Esophagus squamous epithelium (tissue), 5 donors: Measurements from ENCODE around the gene TAP1. TPM values are rescaled to one million over a fixed set of nuclear protein-coding genes. Genes with fewer than 3 reads are reported as not detected.

Experiments used
- DNase-seq: peaks from one replicate; lab custom pipeline; 2025; lab: John Stamatoyannopoulos, UW
- H3K27ac ChIP-seq, 4 donors: fragments of 200-600 bp; sonication (generic); one replicate each; pipeline ENCODE4 v1.5.1; 2016 to 2019; ENCODE audit warnings: mild to moderate bottlenecking in 1 of 4
- H3K27me3 ChIP-seq, 4 donors: fragments of 200-600 bp; sonication (generic); 1 replicate in 3 of 4; 2 replicates in 1 of 4; pipeline versions ENCODE4 v1.5.1 to v1.6.0; 2017 to 2021; ENCODE audit warnings: antibody characterized with exemption in 1 of 4
- H3K36me3 ChIP-seq, 3 donors: fragments of 200-600 bp; sonication (generic); one replicate each; pipeline ENCODE4 v1.5.1; 2016 to 2019
- H3K4me1 ChIP-seq, 3 donors: fragments of 200-600 bp; sonication (generic); one replicate each; pipeline ENCODE4 v1.5.1; 2017 to 2019
- H3K4me3 ChIP-seq, 4 donors: fragments of 200-600 bp; sonication (generic); 1 replicate in 3 of 4; 2 replicates in 1 of 4; pipeline ENCODE4 v1.5.1; 2016 to 2019; ENCODE audit warnings: mild to moderate bottlenecking in 2 of 4, moderate library complexity in 1 of 4
- H3K9me3 ChIP-seq, 3 donors: fragments of 200-600 bp; sonication (generic); one replicate each; pipeline ENCODE4 v1.5.1; 2016 to 2019
- POLR2A ChIP-seq, 4 donors: fragments of 450-650 bp; IDR thresholded peaks; one replicate each; pipeline ENCODE4 v1.6.1; 2017; ENCODE audit warnings: antibody characterized with exemption in 4 of 4, mild to moderate bottlenecking in 4 of 4, moderate library complexity in 3 of 4
- WGBS, 2 donors: methylation state at CpG; one replicate each; pipeline ENCODE4 v1.1.5; 2018; 5-methylcytosine and 5-hydroxymethylcytosine counted together
- intact Hi-C: fragments of 100-400 bp; cut with DNase I; formaldehyde crosslinking; loops from one replicate; pipeline ENCODE4 v1.15.0; 2022
- small RNA-seq, 4 donors: library from RNA; depleted of rRNA; stranded (forward); fragments of <200 nt; gene quantifications; one replicate each; pipeline ENCODE3, GENCODE V24; 2016
- total RNA-seq, 4 donors: library from RNA; depleted of rRNA; stranded (reverse); fragments of >200 nt; gene quantifications; one replicate each; pipeline ENCODE4 v1.1.0, GENCODE V29; 2016
- TF ChIP-seq, protein P1 (sequence below), 6 experiments: fragments of 450-650 bp in 4 of 6; fragments of 200-600 bp in 2 of 6; sonication (generic) in 2 of 6; IDR thresholded peaks; one replicate each; pipeline ENCODE4 v1.5.1; 2016 to 2019; ENCODE audit warnings: antibody characterized with exemption in 6 of 6, mild to moderate bottlenecking in 4 of 6, moderate library complexity in 4 of 6
- donor health status: DM: yes; HTN: yes; CAD: no.

The TAP1 gene
- total RNA-seq, 4 donors from 2014 or later, result 31.7 to 95.5 (median 40.3) TPM

DNA sequence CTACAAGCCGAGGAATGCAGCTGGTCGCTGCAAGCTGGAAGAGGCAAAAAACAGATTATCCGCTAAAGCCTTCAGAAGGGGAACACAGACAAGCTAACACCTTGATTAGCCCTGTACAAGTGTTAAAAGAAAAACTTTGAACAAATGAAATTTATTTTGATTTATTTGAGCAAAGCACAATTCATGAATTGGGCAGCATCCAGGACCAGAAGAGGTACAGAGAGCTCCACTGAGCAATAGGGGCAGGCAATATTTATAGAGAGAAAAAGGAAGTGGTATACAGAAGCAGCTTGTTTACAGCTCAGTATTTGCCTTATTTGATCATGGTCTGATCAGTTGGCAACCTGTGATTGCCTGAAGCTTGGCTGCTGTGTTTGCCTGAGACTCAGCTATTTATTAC is 54.3 kb downstream of the TAP1 start:
- TF ChIP-seq, protein P1, sequence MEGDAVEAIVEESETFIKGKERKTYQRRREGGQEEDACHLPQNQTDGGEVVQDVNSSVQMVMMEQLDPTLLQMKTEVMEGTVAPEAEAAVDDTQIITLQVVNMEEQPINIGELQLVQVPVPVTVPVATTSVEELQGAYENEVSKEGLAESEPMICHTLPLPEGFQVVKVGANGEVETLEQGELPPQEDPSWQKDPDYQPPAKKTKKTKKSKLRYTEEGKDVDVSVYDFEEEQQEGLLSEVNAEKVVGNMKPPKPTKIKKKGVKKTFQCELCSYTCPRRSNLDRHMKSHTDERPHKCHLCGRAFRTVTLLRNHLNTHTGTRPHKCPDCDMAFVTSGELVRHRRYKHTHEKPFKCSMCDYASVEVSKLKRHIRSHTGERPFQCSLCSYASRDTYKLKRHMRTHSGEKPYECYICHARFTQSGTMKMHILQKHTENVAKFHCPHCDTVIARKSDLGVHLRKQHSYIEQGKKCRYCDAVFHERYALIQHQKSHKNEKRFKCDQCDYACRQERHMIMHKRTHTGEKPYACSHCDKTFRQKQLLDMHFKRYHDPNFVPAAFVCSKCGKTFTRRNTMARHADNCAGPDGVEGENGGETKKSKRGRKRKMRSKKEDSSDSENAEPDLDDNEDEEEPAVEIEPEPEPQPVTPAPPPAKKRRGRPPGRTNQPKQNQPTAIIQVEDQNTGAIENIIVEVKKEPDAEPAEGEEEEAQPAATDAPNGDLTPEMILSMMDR (IDR thresholded peaks at IDR 0.05), result no peak
- WGBS, 2 donors, result 82 to 100% methylated on average over 3 of the region's 3 CpGs
- intact Hi-C loops, result loop anchor here (5.0 kb wide), 1 partner anchor 387 kb away; no protein-coding TSS in a partner anchor
- H3K4me1 ChIP-seq, result peaks cover 3 to 12% (median 7%) of the 10 kb centered on the region in 3 donors
- no peaks in the 10 kb centered on the region for H3K9me3 ChIP-seq
- no peaks in the 10 kb centered on the region for H3K36me3 ChIP-seq
- H3K4me3 ChIP-seq, result no peak overlapping the region
- peaks cover 0 to 91% (median 2%) of the 10 kb centered on the region in 4 donors for H3K27me3 ChIP-seq
- H3K27ac ChIP-seq, result no peak overlapping the region
- no peak for DNase-seq

DNA sequence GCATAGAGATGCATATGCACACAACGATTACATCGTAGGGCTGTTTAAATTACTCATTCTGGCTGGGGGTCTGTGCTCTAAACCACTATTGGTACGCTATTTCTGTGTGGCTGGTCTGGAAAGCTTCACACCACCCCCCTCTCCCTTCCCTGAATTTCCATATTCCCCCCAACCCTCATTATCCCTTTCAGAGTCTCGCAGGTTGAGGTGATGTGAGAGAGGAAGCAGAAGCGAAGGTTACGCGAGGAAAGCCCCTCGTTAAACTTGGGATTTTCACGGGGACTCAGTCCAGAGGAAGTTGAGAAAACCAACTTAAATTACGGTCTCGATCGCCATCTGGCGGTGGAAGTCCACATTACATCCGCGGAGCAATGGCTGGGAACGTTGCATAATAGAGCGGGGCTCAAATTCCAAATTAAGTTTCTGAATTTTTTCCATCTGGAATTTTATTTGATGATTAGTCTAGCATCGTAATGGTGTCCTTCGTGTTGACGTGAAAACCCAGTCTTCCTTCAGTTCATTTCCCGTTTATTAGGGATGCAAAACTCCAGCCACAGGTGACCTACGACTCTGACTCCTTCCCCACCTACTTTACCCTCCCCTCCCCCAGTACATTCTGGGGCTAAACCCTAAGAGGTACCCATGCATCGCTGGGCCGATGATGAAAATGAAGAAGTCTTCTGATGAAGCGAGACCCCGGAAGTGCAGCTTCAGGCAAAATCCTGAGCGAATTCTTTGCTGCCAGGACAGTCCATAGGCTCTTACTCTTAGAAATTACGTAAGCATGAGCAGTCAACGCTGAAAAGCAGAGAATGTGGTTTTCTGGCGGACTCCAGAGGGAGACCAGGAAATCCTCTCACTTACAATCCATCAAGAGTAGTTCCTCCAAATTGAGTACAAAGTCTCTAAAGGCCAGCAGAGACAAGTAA is 56.4 kb downstream of the TAP1 start:
- intact Hi-C loops, result loop anchor here (5.0 kb wide), 1 partner anchor 385 kb away; no protein-coding TSS in a partner anchor
- H3K27ac ChIP-seq, result peak overlapping the region in 1 of 4 donors; percentile 2
- TF ChIP-seq, protein P1 (IDR thresholded peaks at IDR 0.05), result peak; percentile 91 to 97 (median 94)
- TF ChIP-seq POLR2A (IDR thresholded peaks at IDR 0.05), result no peak
- no peaks in the 10 kb centered on the region for H3K9me3 ChIP-seq
- H3K27me3 ChIP-seq, result peaks cover 0 to 92% (median 4%) of the 10 kb centered on the region in 4 donors
- peaks cover 3 to 12% (median 7%) of the 10 kb centered on the region in 3 donors for H3K4me1 ChIP-seq
- H3K4me3 ChIP-seq, result peak overlapping the region in 3 of 4 donors; percentile 11 to 49 (median 15)
- H3K36me3 ChIP-seq, result no peaks in the 10 kb centered on the region
- DNase-seq, result no peak
- 5 to 7% methylated on average over 30 of the region's 30 CpGs for WGBS, 2 donors

Small RNA genes lying within 50 kb of the gene (small RNA-seq; reads per million reads assigned to genes)
- gene HLA-Z, result 0 reads per million in 4 donors

Other genes with a start within 250 kb of the TAP1 start
- 1 to 10 TPM in 3 of 4 donors, under 1 TPM in 1; 0.31 to 9.0 (median 5.1) TPM for gene HLA-DQA1, start 216.3 kb downstream of the TAP1 start, total RNA-seq
- 1 to 10 TPM in 2 of 4 donors, under 1 TPM in 2; 0.13 to 9.3 (median 1.5) TPM for gene HLA-DQB1, start 187.0 kb downstream of the TAP1 start, total RNA-seq
- gene HLA-DQA2, start 112.3 kb downstream of the TAP1 start, total RNA-seq, result 1 to 10 TPM in 1 of 4 donors, under 1 TPM in 2, not detected in 1; 0.38 to 2.3 (median 0.91) TPM
- gene HLA-DQB2, start 90.2 kb downstream of the TAP1 start, total RNA-seq, result 1 to 10 TPM in 3 of 4 donors, not detected in 1; 1.7 to 7.8 (median 4.7) TPM
- 1 to 10 TPM in 1 of 4 donors, under 1 TPM in 3; 0.34 to 3.6 (median 0.74) TPM for gene HLA-DOB, start 36.7 kb downstream of the TAP1 start, total RNA-seq
- 10 to 100 TPM; 25.4 to 28.3 (median 26.7) TPM for gene TAP2, start 15.0 kb downstream of the TAP1 start, total RNA-seq
- gene PSMB8, start 9.7 kb downstream of the TAP1 start, total RNA-seq, result 100 to 1,000 TPM in 1 of 4 donors, 10 to 100 TPM in 3; 21.6 to 135 (median 42.2) TPM
- gene PSMB9, start 488 bp upstream of the TAP1 start, total RNA-seq, result 10 to 100 TPM in 2 of 4 donors, 1 to 10 TPM in 2; 5.2 to 93.7 (median 12.0) TPM
- gene HLA-DMB, start 87.3 kb upstream of the TAP1 start, total RNA-seq, result 10 to 100 TPM in 2 of 4 donors, 1 to 10 TPM in 2; 3.4 to 24.8 (median 9.2) TPM
- gene HLA-DMA, start 99.4 kb upstream of the TAP1 start, total RNA-seq, result 10 to 100 TPM in 2 of 4 donors, 1 to 10 TPM in 2; 4.7 to 36.4 (median 12.6) TPM
- gene BRD2, start 114.9 kb upstream of the TAP1 start, total RNA-seq, result 100 to 1,000 TPM; 110 to 152 (median 132) TPM
- 1 to 10 TPM in 2 of 4 donors, under 1 TPM in 2; 0.61 to 9.7 (median 1.6) TPM for gene HLA-DOA, start 155.9 kb upstream of the TAP1 start, total RNA-seq
- gene HLA-DPA1, start 219.9 kb upstream of the TAP1 start, total RNA-seq, result 100 to 1,000 TPM in 1 of 4 donors, 10 to 100 TPM in 1, 1 to 10 TPM in 2; 6.2 to 114 (median 48.2) TPM
- 10 to 100 TPM in 2 of 4 donors, 1 to 10 TPM in 2; 3.2 to 96.9 (median 45.3) TPM for gene HLA-DPB1, start 222.3 kb upstream of the TAP1 start, total RNA-seq